Dermis blood vessel endothelial cell (primary cell): Measurements from ENCODE around the gene PPP1R1A. TPM values are rescaled to one million over a fixed set of nuclear protein-coding genes. Genes with fewer than 3 reads are reported as not detected.

Source experiments
- total RNA-seq: library from RNA; depleted of rRNA; stranded (reverse); fragments of >200 nt; gene quantifications from 2 replicates; pipeline ENCODE4 v1.2.3, GENCODE V29; 2014

Gene PPP1R1A
- total RNA-seq, 1 donor from 2014 or later: 0.17 TPM

Other genes starting within 250 kb of the PPP1R1A start
- gene GPR84, start 224.2 kb downstream of the PPP1R1A start, total RNA-seq: under 0.01 and 0.05 TPM in 2 replicates
- gene ZNF385A, start 203.9 kb downstream of the PPP1R1A start, total RNA-seq: 2.2 and 4.0 TPM in 2 replicates
- 567 and 846 TPM in 2 replicates for gene ITGA5, start 169.4 kb downstream of the PPP1R1A start, total RNA-seq
- 0.34 TPM in 1 of 2 replicates, not detected in the other for gene GTSF1, start 115.1 kb downstream of the PPP1R1A start, total RNA-seq
- gene NCKAP1L, start 90.9 kb downstream of the PPP1R1A start, total RNA-seq: under 0.01 TPM in 1 of 2 replicates, not detected in the other
- not detected in 2 replicates for gene PDE1B, start 39.1 kb downstream of the PPP1R1A start, total RNA-seq
- gene LACRT, start 46.2 kb upstream of the PPP1R1A start, total RNA-seq: not detected in 2 replicates
- not detected in 2 replicates for gene DCD, start 59.7 kb upstream of the PPP1R1A start, total RNA-seq